ENCODE data around the gene DGLUCY.
A peak's percentile ranks its signal among the peaks of the same experiment; 100 is the strongest.

DGLUCY gene

GRCh38 chr14:91245616-91246015, 131.7 kb downstream of the DGLUCY start:
- Histone ChIP-seq H3K4me3 (peak overlapping the region in 1 of 7 experiments; percentile 41), H3K27ac (peak overlapping the region; percentile 26 to 96 (median 82))

DNA sequence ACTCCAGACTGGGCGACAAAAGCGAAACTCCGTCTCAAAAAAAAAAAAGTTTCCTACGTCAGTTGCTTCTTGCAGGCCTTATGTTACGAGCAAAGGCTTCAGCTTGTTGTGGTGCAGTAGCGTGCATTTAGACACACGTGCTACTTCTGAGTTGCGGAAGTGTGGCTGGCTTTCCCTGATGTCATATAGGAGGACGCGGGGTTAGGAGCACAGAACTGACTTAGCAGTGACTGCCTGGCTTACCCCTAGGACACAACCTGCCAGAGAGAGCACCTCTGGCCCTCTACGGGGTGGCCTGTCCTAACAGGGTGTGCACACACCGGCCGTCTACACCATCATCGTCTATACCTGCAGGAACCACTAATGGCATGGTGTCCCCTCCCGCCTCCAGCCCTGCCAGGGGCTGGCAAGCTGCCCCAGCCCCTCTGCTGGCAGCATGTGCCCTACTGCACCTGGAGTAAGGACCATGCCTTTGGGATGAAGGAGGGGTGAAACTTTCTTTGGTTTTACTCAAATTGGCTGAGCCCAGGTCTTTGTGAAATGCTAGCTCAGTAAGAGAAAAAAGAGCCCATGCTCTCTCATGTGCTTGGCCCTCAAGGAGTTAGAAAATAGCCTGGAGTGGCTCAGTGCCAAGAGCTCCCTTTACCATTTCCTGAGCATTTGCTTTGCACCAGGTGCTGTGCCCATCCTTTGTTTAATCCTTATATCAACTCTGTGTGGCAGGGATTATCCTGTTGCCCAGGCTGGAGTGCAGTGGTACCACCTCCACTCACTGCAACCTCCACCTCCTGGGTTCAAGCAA, 132.4 kb downstream of the DGLUCY start:
- no peak overlapping the region for H3K4me3 ChIP-seq
- peak overlapping the region in 12 of 21 experiments; percentile 8 to 96 (median 72) for H3K27ac ChIP-seq

DNA sequence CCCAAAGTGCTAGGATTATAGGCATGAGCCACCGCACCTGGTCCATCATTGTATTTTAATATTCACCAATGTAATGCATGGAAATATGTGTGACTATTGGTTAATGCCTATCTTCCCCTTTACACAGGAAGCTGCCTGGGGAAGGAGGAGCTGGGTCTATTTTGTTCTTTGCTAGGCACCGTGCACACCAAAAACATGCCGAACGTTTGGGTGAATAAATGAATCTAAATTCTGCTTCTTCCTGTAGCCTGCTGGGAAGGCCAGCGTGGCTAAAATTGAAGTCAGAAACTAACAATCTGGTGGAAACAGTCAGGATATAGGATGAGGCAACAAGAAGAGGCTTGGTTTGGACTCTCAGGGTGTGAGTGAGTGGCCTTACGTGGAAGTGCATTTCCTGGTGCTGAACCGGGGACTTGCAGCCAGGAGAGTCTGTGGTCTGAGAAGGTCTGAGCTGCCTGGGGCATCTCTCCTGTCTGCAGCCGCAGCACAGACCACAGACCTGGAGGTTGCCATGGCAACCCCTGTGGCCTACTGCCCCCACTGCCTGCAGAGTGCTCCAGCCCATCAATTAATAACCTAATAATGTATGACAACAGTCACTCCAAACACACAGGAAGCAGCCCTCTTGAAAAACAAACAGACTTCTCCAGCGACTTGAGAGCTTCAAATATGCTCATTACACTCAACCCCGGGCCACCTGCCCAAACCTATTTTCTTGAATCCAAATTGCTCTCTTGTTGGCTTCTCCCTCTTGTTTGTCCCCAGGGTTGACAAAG, 136.2 kb downstream of the DGLUCY start:
- no peak overlapping the region for H3K4me3 ChIP-seq
- H3K27ac ChIP-seq = peak overlapping the region in 20 of 21 experiments; percentile 13 to 96 (median 60)

- Histone ChIP-seq H3K27ac (peak overlapping the region in 18 of 21 experiments; percentile 13 to 96 (median 60)), H3K4me3 (no peak overlapping the region)
Measured at GRCh38 chr14:91250912-91251311, 137.0 kb downstream of the DGLUCY start.

GRCh38 chr14:91252871-91253794, 139.3 kb downstream of the DGLUCY start:
- H3K4me3 ChIP-seq = peak overlapping the region; percentile 40 to 56 (median 45)
- peak overlapping the region; percentile 14 to 96 (median 83) for H3K27ac ChIP-seq

GRCh38 chr14:91253795-91254323, 140.0 kb downstream of the DGLUCY start:
- H3K27ac ChIP-seq = peak overlapping the region; percentile 14 to 96 (median 81)
- H3K4me3 ChIP-seq = peak overlapping the region; percentile 40 to 56 (median 45)

DNA sequence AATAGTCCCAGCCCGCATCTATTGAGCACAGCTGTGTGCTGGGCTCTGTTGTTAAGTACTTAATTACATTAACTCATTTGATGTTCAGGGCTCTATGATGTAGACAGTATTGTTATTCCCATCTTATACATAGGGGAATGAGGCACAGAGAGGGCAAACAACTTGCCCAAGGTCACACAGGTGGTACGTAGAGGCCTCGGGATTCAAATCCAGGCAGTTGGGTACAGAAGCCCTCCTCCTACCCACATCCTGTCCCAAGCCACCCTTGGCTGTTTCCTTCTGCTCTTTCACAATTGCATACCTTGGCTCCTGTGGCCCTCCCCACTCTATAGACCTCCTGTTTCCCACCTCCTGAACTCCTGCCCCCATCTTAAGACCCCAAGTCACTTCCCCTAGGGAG, 140.6 kb downstream of the DGLUCY start:
- no peak overlapping the region for H3K4me3 ChIP-seq
- H3K27ac ChIP-seq = peak overlapping the region in 14 of 21 experiments; percentile 15 to 96 (median 82)

DNA sequence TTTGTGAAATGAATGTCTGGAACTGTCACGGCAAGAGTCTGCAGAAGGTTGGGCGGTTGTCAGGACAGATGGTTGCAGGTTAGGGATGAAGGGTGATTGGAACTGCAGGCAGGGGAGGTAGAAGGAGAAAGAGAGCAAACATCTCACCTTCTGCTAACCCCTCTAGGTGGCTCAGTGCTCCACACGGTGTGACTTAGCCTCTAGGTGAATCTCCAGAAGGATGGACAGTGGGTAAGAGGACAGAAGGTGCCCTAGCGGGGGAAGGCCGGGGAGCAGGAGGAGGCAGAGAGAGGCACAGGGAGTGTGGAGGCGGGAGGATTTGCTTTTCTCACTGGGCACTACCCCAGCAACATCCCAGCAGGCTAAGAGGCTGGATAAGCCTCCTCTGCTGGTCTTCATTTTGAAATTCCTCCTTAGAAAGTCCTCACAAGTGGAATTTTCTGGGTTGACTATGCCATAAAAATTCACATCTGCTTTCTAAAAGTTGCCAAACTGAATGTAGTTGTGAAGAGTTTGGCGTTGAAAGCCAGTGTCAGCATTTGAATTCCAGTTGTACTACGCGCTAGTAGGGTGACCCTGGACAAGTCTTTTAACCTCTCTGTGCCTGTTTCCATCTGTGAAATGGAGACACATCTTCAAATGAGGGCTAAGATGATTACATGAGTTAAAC, 141.3 kb downstream of the DGLUCY start:
- no peak overlapping the region for H3K4me3 ChIP-seq
- H3K27ac ChIP-seq = peak overlapping the region in 8 of 21 experiments; percentile 15 to 96 (median 85)

GRCh38 chr14:91256661-91257060, 142.8 kb downstream of the DGLUCY start:
- Histone ChIP-seq H3K4me3 (no peak overlapping the region), H3K27ac (peak overlapping the region in 4 of 21 experiments; percentile 11 to 80 (median 68))

DNA sequence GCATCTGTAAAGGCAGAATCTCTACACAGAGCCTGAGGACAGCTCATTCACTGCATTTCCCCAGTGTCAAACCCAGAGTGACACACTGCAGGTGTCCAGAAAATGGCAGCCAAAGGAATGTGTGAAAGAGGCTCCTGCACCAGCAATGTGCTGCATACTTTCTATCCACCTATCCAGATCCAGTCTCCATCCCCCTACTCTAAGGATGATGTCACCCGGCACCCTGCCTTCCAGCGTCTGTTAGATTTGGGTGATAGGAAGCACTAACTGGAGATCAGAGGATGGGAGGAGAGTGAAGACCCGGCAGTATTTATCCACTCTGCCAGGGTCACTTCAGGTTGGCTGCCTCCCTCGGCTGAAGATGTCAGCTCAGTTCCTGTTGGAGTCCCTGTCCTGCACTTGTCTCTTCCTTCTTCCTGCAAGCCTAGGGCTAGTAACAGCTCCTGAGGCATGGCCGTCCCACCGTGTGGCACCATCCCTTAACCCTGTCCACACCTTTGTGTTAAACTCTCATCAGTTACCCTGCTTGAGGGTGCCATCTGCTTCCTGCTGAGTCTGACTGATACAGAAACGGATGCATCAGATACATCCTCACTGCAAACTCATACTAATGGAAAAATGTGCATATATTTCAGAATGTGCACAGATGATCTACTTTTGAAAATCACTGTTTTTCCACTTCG, 143.6 kb downstream of the DGLUCY start:
- no peak overlapping the region for H3K4me3 ChIP-seq
- H3K27ac ChIP-seq = peak overlapping the region in 14 of 21 experiments; percentile 0 to 80 (median 56)

GRCh38 chr14:91258011-91258618, 144.2 kb downstream of the DGLUCY start:
- Histone ChIP-seq H3K27ac (peak overlapping the region in 17 of 21 experiments; percentile 11 to 80 (median 55)), H3K4me3 (no peak overlapping the region)

- no peak overlapping the region for H3K4me3 ChIP-seq
- H3K27ac ChIP-seq = peak overlapping the region in 15 of 21 experiments; percentile 11 to 80 (median 60)
Measured at GRCh38 chr14:91258876-91259275, 145.0 kb downstream of the DGLUCY start.

DNA sequence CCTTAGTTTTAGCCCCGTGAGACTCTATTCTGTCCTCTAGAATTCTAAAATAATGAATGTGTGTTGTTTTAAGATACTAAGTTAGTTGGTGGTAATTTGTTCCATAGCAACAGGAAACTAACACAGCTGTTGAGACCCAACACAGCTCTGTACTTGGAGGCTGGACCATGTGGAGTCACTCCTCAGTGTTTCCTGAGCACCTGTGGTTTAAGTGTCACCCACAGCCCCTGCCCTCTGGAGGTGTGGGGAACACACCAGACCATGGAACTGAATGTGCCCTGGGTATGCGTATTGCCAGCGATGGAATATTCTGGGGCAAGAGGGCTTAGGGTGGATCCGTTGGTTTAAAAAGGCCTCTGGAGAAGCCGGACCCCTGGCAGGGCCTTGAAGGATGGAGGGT, 147.2 kb downstream of the DGLUCY start:
- H3K4me3 ChIP-seq = no peak overlapping the region
- peak overlapping the region in 1 of 21 experiments; percentile 12 for H3K27ac ChIP-seq

- peak overlapping the region in 1 of 21 experiments; percentile 7 for H3K27ac ChIP-seq
- no peak overlapping the region for H3K4me3 ChIP-seq
Measured at GRCh38 chr14:91261986-91262549, 148.2 kb downstream of the DGLUCY start.

DNA sequence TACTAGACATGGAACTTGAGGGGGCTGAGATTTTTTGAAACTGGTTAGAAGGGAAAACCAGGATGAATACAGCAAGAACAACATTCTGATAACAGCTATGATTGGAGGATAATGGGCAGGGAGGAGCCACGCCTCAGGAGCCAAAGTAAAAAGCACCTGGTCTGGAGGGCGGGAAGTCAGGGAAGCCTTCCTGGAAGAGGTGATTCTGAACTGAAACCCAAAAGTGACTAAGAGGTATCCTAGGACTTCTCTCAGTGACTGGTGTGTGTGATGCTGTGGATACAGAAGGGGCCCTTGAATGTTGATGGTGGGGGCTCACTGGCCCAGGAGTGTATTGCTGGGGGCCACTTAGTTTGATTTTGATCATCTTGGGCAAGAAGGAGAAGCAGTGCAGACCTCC, 149.5 kb downstream of the DGLUCY start:
- Histone ChIP-seq H3K27ac (peak overlapping the region in 3 of 21 experiments; percentile 65 to 84 (median 71)), H3K4me3 (peak overlapping the region in 5 of 7 experiments; percentile 13 to 50 (median 37))

DNA sequence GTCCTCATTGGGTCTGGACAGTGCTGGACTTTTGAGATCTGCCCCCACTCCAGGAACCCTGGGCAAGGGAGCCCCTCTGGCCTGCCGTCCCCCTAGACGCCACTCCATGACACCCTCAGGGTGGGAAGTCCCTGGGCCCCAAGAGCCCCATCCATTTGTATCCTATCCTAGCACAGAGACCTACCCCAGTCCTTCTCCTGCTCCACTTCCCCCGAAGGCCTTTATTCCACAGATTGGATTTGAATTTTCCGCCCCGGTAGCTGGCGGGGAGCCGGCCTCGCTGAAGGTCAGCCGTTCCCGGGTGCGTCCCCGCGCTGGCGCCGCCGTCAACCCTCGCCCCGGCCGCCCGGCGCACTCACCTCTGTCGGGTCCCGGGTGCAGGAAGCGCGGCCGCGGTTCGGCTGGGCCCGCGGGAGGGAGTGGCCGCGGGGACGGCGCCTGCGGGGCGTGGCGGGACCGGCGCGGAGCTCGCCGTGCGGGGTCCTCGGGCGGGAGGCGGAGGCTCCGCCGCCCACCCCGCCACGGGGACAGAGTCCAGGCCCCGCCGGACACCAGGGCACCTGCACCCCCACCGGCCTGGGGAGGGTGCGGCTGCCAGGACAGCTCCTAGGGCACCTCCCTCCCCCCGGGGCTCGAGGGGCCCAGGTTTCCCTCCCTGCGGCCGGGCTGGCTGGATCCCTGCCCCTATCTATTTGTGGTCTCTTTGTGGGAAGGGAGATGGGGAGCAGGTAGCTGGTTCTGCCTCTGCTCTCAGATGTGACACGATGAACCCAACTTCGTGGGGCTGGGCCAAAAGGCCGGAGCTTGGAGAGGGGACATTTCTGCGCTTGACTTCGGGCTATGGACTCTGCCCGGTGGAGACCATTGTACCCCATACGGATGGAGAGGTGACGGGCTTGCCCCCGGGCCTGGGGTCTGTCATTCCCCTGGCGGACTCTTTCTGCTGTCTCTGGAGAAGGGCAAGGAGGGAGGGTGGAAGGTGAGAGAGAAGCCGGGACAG, 150.6 kb downstream of the DGLUCY start:
- Histone ChIP-seq H3K4me3 (peak overlapping the region; percentile 12 to 50 (median 37)), H3K27ac (peak overlapping the region in 19 of 21 experiments; percentile 25 to 84 (median 67))
